Subcutaneous adipose tissue (tissue), 4 donors: ENCODE measurements around the gene SLC26A6. TPM values are rescaled to one million over a fixed set of nuclear protein-coding genes. Genes with fewer than 3 reads are reported as not detected.

ENCODE experiments used
- total RNA-seq, 4 donors: library from RNA; depleted of rRNA; stranded (reverse); fragments of >200 nt; gene quantifications; one replicate each; pipeline ENCODE4 v1.1.0, GENCODE V29; 2016
- TF ChIP-seq, protein P1 (sequence below): fragments of 450-650 bp; IDR thresholded peaks from one replicate; pipeline ENCODE4 v1.5.1; 2016; ENCODE audit warnings: low read depth, mild to moderate bottlenecking, control low read depth, antibody characterized with exemption, moderate library complexity

Gene SLC26A6
- total RNA-seq, 4 donors from 2014 or later, result 4.2 to 18.9 (median 18.1) TPM

- TF ChIP-seq, protein P1, sequence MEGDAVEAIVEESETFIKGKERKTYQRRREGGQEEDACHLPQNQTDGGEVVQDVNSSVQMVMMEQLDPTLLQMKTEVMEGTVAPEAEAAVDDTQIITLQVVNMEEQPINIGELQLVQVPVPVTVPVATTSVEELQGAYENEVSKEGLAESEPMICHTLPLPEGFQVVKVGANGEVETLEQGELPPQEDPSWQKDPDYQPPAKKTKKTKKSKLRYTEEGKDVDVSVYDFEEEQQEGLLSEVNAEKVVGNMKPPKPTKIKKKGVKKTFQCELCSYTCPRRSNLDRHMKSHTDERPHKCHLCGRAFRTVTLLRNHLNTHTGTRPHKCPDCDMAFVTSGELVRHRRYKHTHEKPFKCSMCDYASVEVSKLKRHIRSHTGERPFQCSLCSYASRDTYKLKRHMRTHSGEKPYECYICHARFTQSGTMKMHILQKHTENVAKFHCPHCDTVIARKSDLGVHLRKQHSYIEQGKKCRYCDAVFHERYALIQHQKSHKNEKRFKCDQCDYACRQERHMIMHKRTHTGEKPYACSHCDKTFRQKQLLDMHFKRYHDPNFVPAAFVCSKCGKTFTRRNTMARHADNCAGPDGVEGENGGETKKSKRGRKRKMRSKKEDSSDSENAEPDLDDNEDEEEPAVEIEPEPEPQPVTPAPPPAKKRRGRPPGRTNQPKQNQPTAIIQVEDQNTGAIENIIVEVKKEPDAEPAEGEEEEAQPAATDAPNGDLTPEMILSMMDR, result no peak
Observed at GRCh38 chr3:48591886-48592518, 43.3 kb downstream of the SLC26A6 start.

GRCh38 chr3:48591436-48591835 is 43.8 kb downstream of the SLC26A6 start:
- TF ChIP-seq, protein P1, result no peak

GRCh38 chr3:48588230-48588629 is 47.0 kb downstream of the SLC26A6 start:
- TF ChIP-seq, protein P1, result no peak

- TF ChIP-seq, protein P1, result no peak
Observed at GRCh38 chr3:48587686-48588085, 47.6 kb downstream of the SLC26A6 start.

GRCh38 chr3:48585411-48585810 is 49.9 kb downstream of the SLC26A6 start:
- TF ChIP-seq, protein P1, result no peak

- TF ChIP-seq, protein P1, result no peak
Observed at GRCh38 chr3:48584836-48585235, 50.4 kb downstream of the SLC26A6 start.

DNA sequence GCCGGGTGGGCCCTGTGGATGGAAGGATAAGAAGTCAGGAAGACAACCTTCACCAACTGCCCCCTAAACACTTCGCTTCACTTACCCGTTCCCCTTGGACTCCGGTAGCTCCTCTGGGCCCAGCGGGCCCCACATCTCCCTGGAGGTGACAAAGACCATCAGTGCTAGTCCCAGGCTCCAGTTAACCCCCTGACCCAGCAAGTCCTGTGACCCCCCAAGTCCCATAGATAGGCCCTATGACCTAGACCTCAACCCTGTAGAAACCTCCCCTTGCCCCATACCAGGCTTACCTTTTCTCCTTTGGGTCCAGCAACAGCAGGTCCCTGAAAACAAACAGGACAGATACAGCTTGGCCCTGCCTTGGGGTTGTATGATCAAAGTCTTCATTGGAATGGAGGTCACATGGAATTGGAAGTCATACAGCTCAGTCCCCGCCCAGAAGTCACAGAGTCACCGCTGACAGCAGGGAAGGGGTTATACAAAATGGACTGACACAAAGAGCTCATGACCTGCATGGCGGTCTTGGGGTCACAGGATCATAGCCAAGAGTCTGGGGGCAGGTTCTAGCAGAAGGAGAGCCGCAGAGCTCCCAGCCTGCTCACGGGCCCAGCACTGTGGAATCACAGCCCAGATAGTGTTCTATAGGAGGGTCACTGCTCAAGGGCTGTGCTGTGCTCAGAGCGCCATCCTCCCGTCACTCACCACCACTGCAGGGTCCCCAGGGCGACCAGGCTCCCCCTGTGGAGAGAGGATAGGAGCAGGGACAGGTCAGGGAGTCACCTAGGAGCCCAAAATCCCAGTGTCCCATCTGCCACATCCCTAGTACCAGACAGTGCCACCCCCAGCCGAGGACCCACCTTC is 53.4 kb downstream of the SLC26A6 start:
- TF ChIP-seq, protein P1, result no peak
